K562 (cell line): ENCODE results near the gene GIPR. TPM values are rescaled to one million over a fixed set of nuclear protein-coding genes. Genes with fewer than 3 reads are reported as not detected.

ENCODE experiments used
- CBFA2T2 ChIP-seq: fragments of 450-650 bp; conservative IDR thresholded peaks from 2 replicates; pipeline ENCODE4 v1.6.1; 2017; ENCODE audit warnings: mild to moderate bottlenecking
- CCAR2 ChIP-seq: fragments of 200-400 bp; formaldehyde crosslinking; IDR thresholded peaks from 2 replicates; pipeline ENCODE4 v1.6.1; 2017; ENCODE audit warnings: mild to moderate bottlenecking, low read depth, low read length
- EGR1 ChIP-seq: fragments of 450-650 bp; conservative IDR thresholded peaks from 2 replicates; pipeline ENCODE4 v1.6.1; 2017; ENCODE audit warnings: mild to moderate bottlenecking
- EHMT2 ChIP-seq: fragments of 450-650 bp; IDR thresholded peaks from 2 replicates; pipeline ENCODE4 v1.6.1; 2018; ENCODE audit warnings: antibody characterized with exemption
- NFIX ChIP-seq: fragments of 250-450 bp; sonication (Bioruptor Pico); IDR thresholded peaks from 2 replicates; pipeline ENCODE4 v1.4.0; 2020; ENCODE audit warnings: low read depth, mild to moderate bottlenecking, moderate library complexity
- NR2C1 ChIP-seq, 2 experiments: fragments of 450-650 bp; IDR thresholded peaks; 2 replicates each; pipeline ENCODE4 v1.6.1; 2017; ENCODE audit warnings: mild to moderate bottlenecking in 2 of 2, antibody characterized with exemption in 1 of 2, inconsistent platforms in 1 of 2, missing compliant biosample characterization in 1 of 2, missing genetic modification characterization in 1 of 2
- SP1 ChIP-seq: sonication (generic); formaldehyde crosslinking; IDR thresholded peaks from 2 replicates; pipeline ENCODE4 v1.8.1; 2022; ENCODE audit warnings: mild to moderate bottlenecking, missing genetic modification reagents
- TRIM24 ChIP-seq, 2 experiments: fragments of 450-650 bp; IDR thresholded peaks; 2 replicates each; pipeline ENCODE4 v1.6.1; 2016
- ZKSCAN1 ChIP-seq: fragments of 150-350 bp; IDR thresholded peaks from 2 replicates; pipeline ENCODE4 v1.6.1; 2016; ENCODE audit warnings: low read depth, low read length
- ZKSCAN8 ChIP-seq: fragments of 200-800 bp; sonication (Bioruptor generic); IDR thresholded peaks from 2 replicates; pipeline ENCODE4 v1.6.1; 2016; ENCODE audit warnings: missing genetic modification characterization, missing compliant biosample characterization
- ZNF146 ChIP-seq: IDR thresholded peaks from one replicate; pipeline ENCODE4 v1.6.1; 2018; ENCODE audit warnings: missing compliant biosample characterization; ENCODE audit not compliant: unreplicated experiment
- ZNF780A ChIP-seq: fragments of 250-450 bp; sonication (Bioruptor Pico); IDR thresholded peaks from 2 replicates; pipeline ENCODE4 v1.5.0; 2021; ENCODE audit warnings: mild to moderate bottlenecking
- polyA plus RNA-seq, 8 experiments: library from polyadenylated mRNA; depleted of rRNA in 4 of 8; stranded (reverse) in 5 of 8; unstranded in 3 of 8; fragments of >200 nt; fragmentation: Nextera tagmentation in 2 of 8; fragmentation: Illumina TruSeq in 1 of 8; extraction: Ambion mirVana in 2 of 8; extraction: Trizol in 1 of 8; gene quantifications; 2 replicates each; pipeline versions ENCODE4 v1.2.1 to v1.2.3, GENCODE V29; 2011 to 2014; ENCODE audit warnings: inconsistent platforms in 1 of 8, missing spikeins in 1 of 8
- total RNA-seq, 7 experiments: library from RNA; depleted of rRNA in 6 of 7; stranded (reverse); fragments of >200 nt in 6 of 7; fragmentation: Illumina TruSeq in 2 of 7; extraction: Trizol in 2 of 7; gene quantifications; 2 replicates each; pipeline versions ENCODE4 v1.2.1 to v1.2.3, GENCODE V29; 2011 to 2021; ENCODE audit warnings: low replicate concordance in 1 of 7
- TF ChIP-seq, protein P1 (sequence below): sonication (generic); formaldehyde crosslinking; IDR thresholded peaks from 2 replicates; pipeline ENCODE4 v1.8.0; 2022; ENCODE audit warnings: missing genetic modification reagents, mild to moderate bottlenecking, borderline replicate concordance
- TF ChIP-seq, protein P2 (sequence below): fragments of 450-650 bp; IDR thresholded peaks from 2 replicates; pipeline ENCODE4 v1.6.1; 2016; ENCODE audit warnings: low read depth, mild to moderate bottlenecking, moderate library complexity
- TF ChIP-seq, protein P3 (sequence below): fragments of 250-450 bp; sonication (Bioruptor Pico); IDR thresholded peaks from 2 replicates; pipeline ENCODE4 v1.4.0; 2020; ENCODE audit warnings: borderline replicate concordance
- TF ChIP-seq, protein P4 (sequence below): sonication (generic); formaldehyde crosslinking; IDR thresholded peaks from 2 replicates; pipeline ENCODE4 v1.9.0; 2022; ENCODE audit warnings: mild to moderate bottlenecking, missing genetic modification reagents
- TF ChIP-seq, protein P5 (sequence below): sonication (generic); formaldehyde crosslinking; IDR thresholded peaks from 2 replicates; pipeline ENCODE4 v1.8.1; 2023; ENCODE audit warnings: mild to moderate bottlenecking, missing genetic modification reagents
- TF ChIP-seq, protein P6 (sequence below): fragments of 450-650 bp; formaldehyde crosslinking; IDR thresholded peaks from 2 replicates; pipeline ENCODE4 v1.4.0; 2020; ENCODE audit warnings: mild to moderate bottlenecking

Gene GIPR
- total and polyA plus RNA-seq, 9 of the 15 experiments (the other 6 are each of a cell fraction or from before 2014, with no cell fraction given), result 2.2 to 26.8 (median 12.7) TPM

DNA sequence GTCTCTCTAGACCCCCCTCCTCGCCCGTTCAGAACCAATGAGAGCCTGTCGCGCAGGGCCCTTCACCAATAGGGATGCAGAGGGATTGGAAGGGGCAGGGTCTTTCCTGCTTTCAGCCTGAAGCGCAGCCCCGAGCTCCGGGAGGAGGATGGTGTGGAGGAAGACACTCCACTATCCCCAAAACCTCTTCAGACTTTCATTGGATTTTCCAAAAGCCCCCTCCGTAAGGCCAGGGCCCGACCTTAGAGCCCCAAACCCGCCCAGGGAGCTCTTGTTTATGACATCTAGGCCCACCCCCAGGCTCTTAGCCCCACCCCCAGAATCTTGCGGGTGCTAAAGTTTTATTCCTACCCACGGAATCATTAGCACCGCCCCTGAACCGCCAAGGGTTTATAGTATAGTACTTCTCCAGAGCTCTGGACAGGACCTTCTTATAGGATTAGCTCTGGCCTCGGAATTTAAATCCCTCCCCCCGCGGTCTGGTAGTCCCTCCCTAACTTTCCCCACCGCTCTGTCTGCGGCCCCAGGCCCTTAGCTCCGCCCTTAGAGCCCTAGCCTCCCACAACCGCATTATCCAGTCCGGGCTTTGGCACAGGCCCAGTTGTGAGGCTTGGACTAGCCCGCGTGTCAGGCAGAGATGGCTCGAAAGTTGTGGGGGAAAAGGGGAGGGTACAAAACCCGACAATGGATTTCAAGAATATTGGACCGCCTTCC is 22.2 kb upstream of the GIPR start (continued):
- TF ChIP-seq, protein P1, sequence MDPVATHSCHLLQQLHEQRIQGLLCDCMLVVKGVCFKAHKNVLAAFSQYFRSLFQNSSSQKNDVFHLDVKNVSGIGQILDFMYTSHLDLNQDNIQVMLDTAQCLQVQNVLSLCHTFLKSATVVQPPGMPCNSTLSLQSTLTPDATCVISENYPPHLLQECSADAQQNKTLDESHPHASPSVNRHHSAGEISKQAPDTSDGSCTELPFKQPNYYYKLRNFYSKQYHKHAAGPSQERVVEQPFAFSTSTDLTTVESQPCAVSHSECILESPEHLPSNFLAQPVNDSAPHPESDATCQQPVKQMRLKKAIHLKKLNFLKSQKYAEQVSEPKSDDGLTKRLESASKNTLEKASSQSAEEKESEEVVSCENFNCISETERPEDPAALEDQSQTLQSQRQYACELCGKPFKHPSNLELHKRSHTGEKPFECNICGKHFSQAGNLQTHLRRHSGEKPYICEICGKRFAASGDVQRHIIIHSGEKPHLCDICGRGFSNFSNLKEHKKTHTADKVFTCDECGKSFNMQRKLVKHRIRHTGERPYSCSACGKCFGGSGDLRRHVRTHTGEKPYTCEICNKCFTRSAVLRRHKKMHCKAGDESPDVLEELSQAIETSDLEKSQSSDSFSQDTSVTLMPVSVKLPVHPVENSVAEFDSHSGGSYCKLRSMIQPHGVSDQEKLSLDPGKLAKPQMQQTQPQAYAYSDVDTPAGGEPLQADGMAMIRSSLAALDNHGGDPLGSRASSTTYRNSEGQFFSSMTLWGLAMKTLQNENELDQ (CRISPR knock-in tag), result no peak
- TF ChIP-seq CBFA2T2, result no peak
- peak; percentile 50 for TF ChIP-seq EGR1
- TF ChIP-seq ZNF146 (CRISPR knock-in tag), result no peak
- peak; percentile 93 for TF ChIP-seq SP1 (CRISPR knock-in tag)
- peak; percentile 64; the same call in 1 of the 2 replicates for TF ChIP-seq ZKSCAN1
- peak; percentile 43 to 64; a peak in 3 of 4 replicates for TF ChIP-seq TRIM24 (IDR thresholded peaks at IDR 0.05)
- TF ChIP-seq, protein P2, sequence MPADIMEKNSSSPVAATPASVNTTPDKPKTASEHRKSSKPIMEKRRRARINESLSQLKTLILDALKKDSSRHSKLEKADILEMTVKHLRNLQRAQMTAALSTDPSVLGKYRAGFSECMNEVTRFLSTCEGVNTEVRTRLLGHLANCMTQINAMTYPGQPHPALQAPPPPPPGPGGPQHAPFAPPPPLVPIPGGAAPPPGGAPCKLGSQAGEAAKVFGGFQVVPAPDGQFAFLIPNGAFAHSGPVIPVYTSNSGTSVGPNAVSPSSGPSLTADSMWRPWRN, result peak; percentile 47; the same call in 1 of the 2 replicates
- TF ChIP-seq, protein P3, sequence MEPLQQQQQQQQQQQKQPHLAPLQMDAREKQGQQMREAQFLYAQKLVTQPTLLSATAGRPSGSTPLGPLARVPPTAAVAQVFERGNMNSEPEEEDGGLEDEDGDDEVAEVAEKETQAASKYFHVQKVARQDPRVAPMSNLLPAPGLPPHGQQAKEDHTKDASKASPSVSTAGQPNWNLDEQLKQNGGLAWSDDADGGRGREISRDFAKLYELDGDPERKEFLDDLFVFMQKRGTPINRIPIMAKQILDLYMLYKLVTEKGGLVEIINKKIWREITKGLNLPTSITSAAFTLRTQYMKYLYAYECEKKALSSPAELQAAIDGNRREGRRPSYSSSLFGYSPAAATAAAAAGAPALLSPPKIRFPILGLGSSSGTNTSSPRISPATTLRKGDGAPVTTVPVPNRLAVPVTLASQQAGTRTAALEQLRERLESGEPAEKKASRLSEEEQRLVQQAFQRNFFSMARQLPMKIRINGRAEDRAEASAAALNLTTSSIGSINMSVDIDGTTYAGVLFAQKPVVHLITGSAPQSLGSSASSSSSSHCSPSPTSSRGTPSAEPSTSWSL (CRISPR knock-in tag), result no peak
- TF ChIP-seq, protein P4, sequence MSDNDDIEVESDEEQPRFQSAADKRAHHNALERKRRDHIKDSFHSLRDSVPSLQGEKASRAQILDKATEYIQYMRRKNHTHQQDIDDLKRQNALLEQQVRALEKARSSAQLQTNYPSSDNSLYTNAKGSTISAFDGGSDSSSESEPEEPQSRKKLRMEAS (CRISPR knock-in tag), result peak; percentile 85
- no peak for TF ChIP-seq NFIX (CRISPR knock-in tag)
- no peak for TF ChIP-seq ZNF780A
- TF ChIP-seq, protein P5, sequence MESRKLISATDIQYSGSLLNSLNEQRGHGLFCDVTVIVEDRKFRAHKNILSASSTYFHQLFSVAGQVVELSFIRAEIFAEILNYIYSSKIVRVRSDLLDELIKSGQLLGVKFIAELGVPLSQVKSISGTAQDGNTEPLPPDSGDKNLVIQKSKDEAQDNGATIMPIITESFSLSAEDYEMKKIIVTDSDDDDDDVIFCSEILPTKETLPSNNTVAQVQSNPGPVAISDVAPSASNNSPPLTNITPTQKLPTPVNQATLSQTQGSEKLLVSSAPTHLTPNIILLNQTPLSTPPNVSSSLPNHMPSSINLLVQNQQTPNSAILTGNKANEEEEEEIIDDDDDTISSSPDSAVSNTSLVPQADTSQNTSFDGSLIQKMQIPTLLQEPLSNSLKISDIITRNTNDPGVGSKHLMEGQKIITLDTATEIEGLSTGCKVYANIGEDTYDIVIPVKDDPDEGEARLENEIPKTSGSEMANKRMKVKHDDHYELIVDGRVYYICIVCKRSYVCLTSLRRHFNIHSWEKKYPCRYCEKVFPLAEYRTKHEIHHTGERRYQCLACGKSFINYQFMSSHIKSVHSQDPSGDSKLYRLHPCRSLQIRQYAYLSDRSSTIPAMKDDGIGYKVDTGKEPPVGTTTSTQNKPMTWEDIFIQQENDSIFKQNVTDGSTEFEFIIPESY, result peak; percentile 63
- TF ChIP-seq EHMT2, result peak; percentile 83; the same call in 1 of the 2 replicates
- TF ChIP-seq, protein P6, sequence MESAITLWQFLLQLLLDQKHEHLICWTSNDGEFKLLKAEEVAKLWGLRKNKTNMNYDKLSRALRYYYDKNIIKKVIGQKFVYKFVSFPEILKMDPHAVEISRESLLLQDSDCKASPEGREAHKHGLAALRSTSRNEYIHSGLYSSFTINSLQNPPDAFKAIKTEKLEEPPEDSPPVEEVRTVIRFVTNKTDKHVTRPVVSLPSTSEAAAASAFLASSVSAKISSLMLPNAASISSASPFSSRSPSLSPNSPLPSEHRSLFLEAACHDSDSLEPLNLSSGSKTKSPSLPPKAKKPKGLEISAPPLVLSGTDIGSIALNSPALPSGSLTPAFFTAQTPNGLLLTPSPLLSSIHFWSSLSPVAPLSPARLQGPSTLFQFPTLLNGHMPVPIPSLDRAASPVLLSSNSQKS (CRISPR knock-in tag), result no peak
- TF ChIP-seq NR2C1 (IDR thresholded peaks at IDR 0.05), result no peak
- no peak for TF ChIP-seq NR2C1 (tag; IDR thresholded peaks at IDR 0.05)
- TF ChIP-seq ZKSCAN8 (CRISPR knock-in tag), result no peak
- TF ChIP-seq CCAR2, result no peak
